ENCODE measurements around the gene TNFRSF4.

DNA sequence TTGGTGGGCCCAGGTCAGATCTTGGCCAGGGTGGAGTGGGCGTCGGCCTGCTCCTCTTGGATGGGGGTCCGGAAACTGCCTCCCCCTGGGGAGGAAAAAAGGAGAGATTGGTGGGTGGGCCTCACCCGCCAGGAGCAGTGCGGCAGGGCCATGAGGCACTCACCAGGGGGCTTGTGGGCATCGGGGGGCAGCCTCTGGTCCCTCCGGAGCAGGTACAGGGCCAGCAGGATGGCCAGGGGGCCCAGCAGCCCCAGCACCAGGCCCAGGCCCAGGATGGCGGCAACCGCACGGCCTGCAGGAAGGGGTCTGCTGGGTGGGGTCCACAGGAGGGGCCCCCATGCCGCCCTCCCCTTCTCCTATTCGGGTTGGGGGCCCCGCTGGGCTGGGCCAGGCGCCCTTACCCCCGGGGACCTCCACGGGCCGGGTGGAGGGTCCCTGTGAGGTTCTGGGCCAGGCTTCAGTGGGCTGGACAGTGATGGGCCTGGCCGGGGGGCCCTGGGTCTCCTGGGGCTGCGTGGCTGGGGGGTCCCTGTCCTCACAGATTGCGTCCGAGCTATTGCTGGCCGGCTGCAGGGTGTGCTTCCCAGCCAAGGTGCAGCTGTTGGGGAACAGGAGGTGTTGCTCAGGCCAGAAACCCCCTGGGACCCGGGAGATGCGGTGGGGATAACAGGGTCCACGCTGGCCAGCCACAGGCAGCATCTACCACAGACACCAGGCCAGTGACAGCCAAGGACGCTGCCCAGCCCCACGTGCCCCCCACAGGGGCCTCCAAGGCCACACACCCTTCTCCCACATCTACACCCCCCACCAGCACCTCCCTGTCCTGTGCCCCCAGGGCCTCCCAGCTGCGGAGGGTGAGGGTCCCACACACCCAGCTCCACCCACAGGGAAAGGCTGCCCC lies 2.2 kb downstream of the TNFRSF4 start:
- TF ChIP-seq, protein P1, sequence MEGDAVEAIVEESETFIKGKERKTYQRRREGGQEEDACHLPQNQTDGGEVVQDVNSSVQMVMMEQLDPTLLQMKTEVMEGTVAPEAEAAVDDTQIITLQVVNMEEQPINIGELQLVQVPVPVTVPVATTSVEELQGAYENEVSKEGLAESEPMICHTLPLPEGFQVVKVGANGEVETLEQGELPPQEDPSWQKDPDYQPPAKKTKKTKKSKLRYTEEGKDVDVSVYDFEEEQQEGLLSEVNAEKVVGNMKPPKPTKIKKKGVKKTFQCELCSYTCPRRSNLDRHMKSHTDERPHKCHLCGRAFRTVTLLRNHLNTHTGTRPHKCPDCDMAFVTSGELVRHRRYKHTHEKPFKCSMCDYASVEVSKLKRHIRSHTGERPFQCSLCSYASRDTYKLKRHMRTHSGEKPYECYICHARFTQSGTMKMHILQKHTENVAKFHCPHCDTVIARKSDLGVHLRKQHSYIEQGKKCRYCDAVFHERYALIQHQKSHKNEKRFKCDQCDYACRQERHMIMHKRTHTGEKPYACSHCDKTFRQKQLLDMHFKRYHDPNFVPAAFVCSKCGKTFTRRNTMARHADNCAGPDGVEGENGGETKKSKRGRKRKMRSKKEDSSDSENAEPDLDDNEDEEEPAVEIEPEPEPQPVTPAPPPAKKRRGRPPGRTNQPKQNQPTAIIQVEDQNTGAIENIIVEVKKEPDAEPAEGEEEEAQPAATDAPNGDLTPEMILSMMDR (IDR thresholded peaks at IDR 0.05) = no peak
- no peak for TF ChIP-seq POLR2A (IDR thresholded peaks at IDR 0.05)
- no peak for TF ChIP-seq POLR2AphosphoS5 (IDR thresholded peaks at IDR 0.05)
- TF ChIP-seq EP300 (IDR thresholded peaks at IDR 0.05) = no peak

Measured in sigmoid colon (tissue), 4 donors.